HCT116 (cell line): ENCODE results near the gene CHST9.
A peak's percentile ranks its signal among the peaks of the same experiment; 100 is the strongest.

Source experiments
- EZH2 ChIP-seq: fragments of 200-600 bp; sonication (generic); IDR thresholded peaks from 2 replicates; pipeline ENCODE4 v1.6.1; 2017; ENCODE audit warnings: antibody characterized with exemption, mixed run types
- POLR2A ChIP-seq: IDR thresholded peaks from 2 replicates; pipeline ENCODE4 v1.7.0; 2011; ENCODE audit warnings: borderline replicate concordance; ENCODE audit not compliant: insufficient read depth, insufficient read length; ENCODE audit errors: extremely low read depth
- POLR2AphosphoS5 ChIP-seq: IDR thresholded peaks from 2 replicates; pipeline ENCODE4 v1.6.1; 2011; ENCODE audit warnings: mild to moderate bottlenecking, low read depth, low read length, moderate library complexity
- RAD21 ChIP-seq: IDR thresholded peaks from 2 replicates; pipeline ENCODE4 v1.6.1; 2012; ENCODE audit warnings: low read depth, mild to moderate bottlenecking
- SP1 ChIP-seq: IDR thresholded peaks from 2 replicates; pipeline ENCODE4 v1.6.1; 2012; ENCODE audit warnings: low read depth
- TF ChIP-seq, protein P1 (sequence below), 3 experiments: fragments of 200-600 bp in 1 of 3; sonication (generic) in 1 of 3; IDR thresholded peaks in 2 of 3; conservative IDR thresholded peaks in 1 of 3; 2 replicates each; pipeline ENCODE4 v1.5.1; 2012 to 2017; ENCODE audit warnings: low read depth in 2 of 3, low read length in 2 of 3, antibody characterized with exemption in 1 of 3, borderline replicate concordance in 1 of 3, control low read depth in 1 of 3, mild to moderate bottlenecking in 1 of 3, mixed read lengths in 1 of 3, mixed run types in 1 of 3, moderate library complexity in 1 of 3; ENCODE audit not compliant: insufficient read depth in 1 of 3

- no peak for TF ChIP-seq EZH2
- TF ChIP-seq SP1, result no peak
- TF ChIP-seq, protein P1, sequence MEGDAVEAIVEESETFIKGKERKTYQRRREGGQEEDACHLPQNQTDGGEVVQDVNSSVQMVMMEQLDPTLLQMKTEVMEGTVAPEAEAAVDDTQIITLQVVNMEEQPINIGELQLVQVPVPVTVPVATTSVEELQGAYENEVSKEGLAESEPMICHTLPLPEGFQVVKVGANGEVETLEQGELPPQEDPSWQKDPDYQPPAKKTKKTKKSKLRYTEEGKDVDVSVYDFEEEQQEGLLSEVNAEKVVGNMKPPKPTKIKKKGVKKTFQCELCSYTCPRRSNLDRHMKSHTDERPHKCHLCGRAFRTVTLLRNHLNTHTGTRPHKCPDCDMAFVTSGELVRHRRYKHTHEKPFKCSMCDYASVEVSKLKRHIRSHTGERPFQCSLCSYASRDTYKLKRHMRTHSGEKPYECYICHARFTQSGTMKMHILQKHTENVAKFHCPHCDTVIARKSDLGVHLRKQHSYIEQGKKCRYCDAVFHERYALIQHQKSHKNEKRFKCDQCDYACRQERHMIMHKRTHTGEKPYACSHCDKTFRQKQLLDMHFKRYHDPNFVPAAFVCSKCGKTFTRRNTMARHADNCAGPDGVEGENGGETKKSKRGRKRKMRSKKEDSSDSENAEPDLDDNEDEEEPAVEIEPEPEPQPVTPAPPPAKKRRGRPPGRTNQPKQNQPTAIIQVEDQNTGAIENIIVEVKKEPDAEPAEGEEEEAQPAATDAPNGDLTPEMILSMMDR (IDR thresholded peaks at IDR 0.05 in 2 of 3, conservative IDR thresholded peaks at IDR 0.05 in 1 of 3; ENCODE audit: borderline replicate concordance in 1 of 3, insufficient read depth in 1 of 3, low read depth in 2 of 3, low read length in 2 of 3), result peak in 2 of 3 experiments; percentile 55 to 57; a peak in 4 of 6 replicates
- no peak for TF ChIP-seq POLR2A
- no peak for TF ChIP-seq POLR2AphosphoS5
- TF ChIP-seq RAD21, result peak; percentile 33
Observed at GRCh38 chr18:27005589-27005988, 179.5 kb downstream of the CHST9 start.
